Nephron progenitor cell (in vitro differentiated cells): ENCODE data around the gene PAPSS2.

ENCODE experiments used
- DNase-seq: peaks from one replicate; pipeline ENCODE4 v3.0.0; 2021
- H3K27ac Mint-ChIP-seq: 2 replicates; pipeline ENCODE4 v1.8.0; 2021; ENCODE audit warnings: mild to moderate bottlenecking, moderate library complexity, mixed read lengths
- H3K27me3 Mint-ChIP-seq: 2 replicates; pipeline ENCODE4 v1.8.0; 2021; ENCODE audit warnings: mild to moderate bottlenecking, low read depth, mixed read lengths; ENCODE audit not compliant: poor library complexity
- H3K36me3 Mint-ChIP-seq: 2 replicates; pipeline ENCODE4 v1.8.0; 2021; ENCODE audit warnings: low read depth, mixed read lengths
- H3K4me1 Mint-ChIP-seq: 2 replicates; pipeline ENCODE4 v1.8.0; 2021; ENCODE audit warnings: mixed read lengths
- H3K4me3 Mint-ChIP-seq: 2 replicates; pipeline ENCODE4 v1.8.0; 2021; ENCODE audit warnings: mild to moderate bottlenecking, moderate library complexity, mixed read lengths
- H3K9me3 Mint-ChIP-seq: 2 replicates; pipeline ENCODE4 v1.8.0; 2021; ENCODE audit warnings: mild to moderate bottlenecking, moderate library complexity, mixed read lengths
- CTCF ChIP-seq: fragments of 200-600 bp; sonication (generic); IDR thresholded peaks from 2 replicates; pipeline ENCODE4 v1.5.0; 2021; ENCODE audit warnings: antibody characterized with exemption

Gene PAPSS2

GRCh38 chr10:87677595-87677994, 17.9 kb downstream of the PAPSS2 start:
- Mint-ChIP-seq H3K36me3 (no peaks in the 10 kb centered on the region), H3K4me1 (no peaks in the 10 kb centered on the region), H3K27ac (no peak overlapping the region), H3K9me3 (no peaks in the 10 kb centered on the region), H3K27me3 (no peaks in the 10 kb centered on the region), H3K4me3 (no peak overlapping the region)
- no peak for DNase-seq
- TF ChIP-seq CTCF, result no peak

GRCh38 chr10:87678302-87678701, 18.6 kb downstream of the PAPSS2 start:
- Mint-ChIP-seq H3K9me3 (no peaks in the 10 kb centered on the region), H3K4me1 (no peaks in the 10 kb centered on the region)

GRCh38 chr10:87683356-87683755, 23.7 kb downstream of the PAPSS2 start:
- no peak for DNase-seq
- no peak overlapping the region for H3K27ac Mint-ChIP-seq
- H3K9me3 Mint-ChIP-seq, result no peaks in the 10 kb centered on the region
- H3K27me3 Mint-ChIP-seq, result no peaks in the 10 kb centered on the region
- TF ChIP-seq CTCF, result no peak
- no peaks in the 10 kb centered on the region for H3K36me3 Mint-ChIP-seq
- H3K4me3 Mint-ChIP-seq, result no peak overlapping the region
- no peaks in the 10 kb centered on the region for H3K4me1 Mint-ChIP-seq

More at GRCh38 chr10:87678302-87678701, 18.6 kb downstream of the PAPSS2 start:
- Mint-ChIP-seq H3K27ac (no peak overlapping the region), H3K4me3 (no peak overlapping the region), H3K36me3 (no peaks in the 10 kb centered on the region), H3K27me3 (no peaks in the 10 kb centered on the region)
- DNase-seq, result no peak
- no peak for TF ChIP-seq CTCF

- Mint-ChIP-seq H3K27ac (no peak overlapping the region), H3K27me3 (no peaks in the 10 kb centered on the region), H3K9me3 (no peaks in the 10 kb centered on the region), H3K4me3 (no peak overlapping the region), H3K4me1 (no peaks in the 10 kb centered on the region), H3K36me3 (no peaks in the 10 kb centered on the region)
- no peak for TF ChIP-seq CTCF
- DNase-seq, result no peak
Measured at GRCh38 chr10:87684001-87684638, 24.4 kb downstream of the PAPSS2 start.

GRCh38 chr10:87685832-87686574, 26.3 kb downstream of the PAPSS2 start:
- Mint-ChIP-seq H3K36me3 (no peaks in the 10 kb centered on the region), H3K4me1 (no peaks in the 10 kb centered on the region), H3K27ac (no peak overlapping the region), H3K27me3 (no peaks in the 10 kb centered on the region), H3K4me3 (no peak overlapping the region), H3K9me3 (no peaks in the 10 kb centered on the region)
- no peak for DNase-seq
- TF ChIP-seq CTCF, result no peak
